Stimulated activated CD8-positive, alpha-beta memory T cell treated with anti-CD3 and anti-CD28 coated beads, Interleukin-15, amount 100 ng/mL, for 1 hour (primary cell): ENCODE results near the gene OAF.

Experiments
- DNase-seq: peaks from one replicate; pipeline ENCODE4 v3.0.0-alpha.2; 2020; ENCODE audit warnings: low read depth

OAF gene

GRCh38 chr11:120203626-120204025, 7.2 kb upstream of the OAF start:
- no peak for DNase-seq

DNA sequence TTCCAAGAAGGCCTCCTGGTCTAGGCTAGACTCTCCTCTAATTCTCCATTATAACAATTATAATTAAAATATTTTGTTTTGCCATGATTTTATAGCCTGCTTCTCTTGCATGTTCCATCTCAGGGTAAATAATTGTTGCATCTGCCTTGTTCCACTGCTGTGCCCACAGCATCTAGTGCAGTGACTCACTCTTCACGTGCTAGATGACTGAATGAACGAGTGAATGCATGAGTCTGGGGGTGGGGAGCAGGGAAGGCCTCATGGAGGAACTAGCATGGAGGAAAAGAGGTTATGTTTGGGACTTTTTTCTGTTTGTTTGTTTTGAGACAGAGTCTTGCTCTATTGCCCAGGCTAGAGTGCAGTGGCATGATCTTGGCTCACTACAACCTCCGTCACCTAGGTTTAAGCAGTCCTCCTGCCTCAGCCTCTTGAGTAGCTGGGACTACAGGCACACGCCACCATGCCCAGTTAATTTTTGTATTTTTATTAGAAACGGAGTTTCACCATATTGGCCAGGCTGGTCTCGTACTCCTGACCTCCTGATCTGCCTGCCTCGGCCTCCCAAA, 5.2 kb upstream of the OAF start:
- no peak for DNase-seq

DNA sequence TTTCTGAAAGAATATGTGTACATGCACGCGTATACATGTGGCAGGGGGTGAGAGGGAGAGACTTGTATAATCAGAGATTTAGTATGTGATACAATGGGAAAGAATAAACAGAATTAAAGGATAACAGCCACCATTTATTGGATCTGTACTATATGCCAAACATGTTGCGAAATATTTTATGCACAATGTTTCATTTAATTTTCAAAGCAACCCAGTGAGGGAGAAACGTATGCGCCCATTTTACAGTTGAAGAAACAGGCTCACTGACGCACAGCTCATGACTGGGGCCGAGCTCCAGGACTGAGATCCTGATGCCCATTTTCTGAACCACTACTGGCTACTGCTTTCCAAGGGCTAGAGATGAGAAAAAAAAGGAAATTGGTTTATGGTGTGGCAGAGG, 3.3 kb upstream of the OAF start:
- DNase-seq, result no peak

DNA sequence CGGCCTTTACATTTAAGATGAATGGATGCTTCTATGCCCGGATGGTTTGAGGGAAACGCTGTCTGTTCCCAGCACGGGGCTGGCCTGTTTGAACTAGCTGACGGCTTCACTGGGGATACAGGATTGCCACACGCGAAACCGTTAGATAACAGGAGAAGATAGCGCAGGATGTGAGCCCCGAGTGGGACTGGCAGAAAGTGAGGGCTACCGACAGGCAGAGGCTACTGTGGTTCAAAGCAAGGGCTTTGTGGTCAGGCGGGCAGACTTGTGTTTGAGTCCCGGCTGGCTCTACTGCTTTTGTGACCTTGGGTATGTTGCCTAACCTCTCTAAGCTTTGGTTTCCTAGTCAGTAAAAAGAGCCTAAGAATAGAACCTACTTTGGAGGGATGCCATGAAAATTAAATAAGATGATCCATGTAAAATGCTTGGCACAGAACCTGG, 2.8 kb upstream of the OAF start:
- DNase-seq, result no peak

- no peak for DNase-seq
Measured at GRCh38 chr11:120208777-120209176, 2.1 kb upstream of the OAF start.

DNA sequence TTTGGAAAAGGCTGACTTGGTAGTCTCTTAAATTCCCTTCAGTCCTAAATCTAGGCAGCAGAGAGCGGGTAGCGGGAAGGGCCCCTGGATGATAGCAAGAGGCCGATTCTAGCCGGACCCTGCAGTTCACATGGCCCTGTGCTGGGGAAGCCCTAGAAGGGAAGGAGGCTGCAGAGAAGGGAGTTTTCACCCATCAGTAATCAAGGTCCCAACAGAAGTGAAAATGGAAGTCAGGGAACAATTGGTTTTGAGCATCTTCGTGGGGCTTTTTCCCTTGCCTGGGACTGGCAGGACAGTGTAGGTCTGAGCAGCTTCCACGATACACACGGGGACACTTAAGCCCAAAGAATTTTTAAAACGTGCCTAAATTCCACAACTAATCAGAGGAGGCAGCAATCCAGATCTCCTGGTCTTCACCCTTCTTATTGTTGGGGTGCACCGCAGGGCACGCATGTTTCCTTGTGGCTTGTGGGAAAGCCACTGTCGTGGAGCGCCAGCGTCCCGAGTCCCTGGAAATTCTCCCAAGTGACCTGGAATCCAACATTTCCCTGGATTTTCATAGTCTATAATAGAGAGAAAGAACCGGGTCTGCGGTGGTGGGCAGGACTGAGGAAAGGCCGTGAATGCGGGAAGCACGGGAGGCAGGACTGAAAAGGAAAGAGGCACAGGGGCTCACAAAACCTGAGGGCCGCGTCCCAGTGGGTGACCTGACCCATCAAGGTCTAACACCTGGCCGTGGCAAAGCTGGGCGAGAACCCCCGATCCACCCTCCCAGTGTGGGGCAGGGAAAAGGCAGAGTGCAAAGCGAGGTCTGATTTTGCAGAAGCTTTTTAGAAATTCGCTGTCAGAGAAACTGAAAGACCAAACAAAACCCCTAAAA, 846 bp upstream of the OAF start:
- DNase-seq, result no peak

DNA sequence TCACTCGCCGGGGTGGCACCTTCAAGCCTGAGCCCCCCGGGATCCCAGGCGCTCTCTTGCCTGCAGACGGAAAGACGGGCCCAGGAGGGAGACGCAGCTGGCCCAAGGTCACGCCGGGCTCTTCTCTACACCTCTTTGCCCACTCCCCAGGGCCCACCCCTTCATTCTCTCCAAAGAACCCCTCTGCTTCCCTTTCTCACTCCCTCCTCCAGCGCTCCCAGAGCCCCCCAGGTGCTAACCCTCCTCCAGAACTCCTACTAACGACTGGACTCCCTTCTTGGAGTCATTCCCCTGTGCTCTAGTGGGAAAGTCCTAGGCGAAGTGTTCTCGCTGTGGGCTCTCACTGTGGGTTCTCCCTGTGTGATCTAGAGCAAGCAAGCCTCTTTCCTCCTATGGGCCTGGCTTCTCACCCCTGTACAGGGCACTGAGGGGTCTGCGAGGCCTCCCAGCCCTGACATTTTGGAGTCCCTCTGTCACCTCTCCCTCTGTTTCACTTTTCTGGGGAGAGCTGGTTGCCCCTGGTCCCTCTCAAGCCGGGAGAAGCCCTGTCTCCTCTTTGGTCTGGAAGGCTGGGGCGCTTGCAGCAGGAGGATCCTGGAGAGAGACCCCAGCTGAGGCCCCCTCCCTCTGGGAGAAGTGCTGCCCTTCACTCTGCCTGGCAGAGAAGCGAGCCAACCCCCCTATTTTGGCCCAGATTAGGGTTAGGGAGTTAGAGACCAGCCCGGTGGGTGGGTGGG, 858 bp downstream of the OAF start:
- no peak for DNase-seq

DNA sequence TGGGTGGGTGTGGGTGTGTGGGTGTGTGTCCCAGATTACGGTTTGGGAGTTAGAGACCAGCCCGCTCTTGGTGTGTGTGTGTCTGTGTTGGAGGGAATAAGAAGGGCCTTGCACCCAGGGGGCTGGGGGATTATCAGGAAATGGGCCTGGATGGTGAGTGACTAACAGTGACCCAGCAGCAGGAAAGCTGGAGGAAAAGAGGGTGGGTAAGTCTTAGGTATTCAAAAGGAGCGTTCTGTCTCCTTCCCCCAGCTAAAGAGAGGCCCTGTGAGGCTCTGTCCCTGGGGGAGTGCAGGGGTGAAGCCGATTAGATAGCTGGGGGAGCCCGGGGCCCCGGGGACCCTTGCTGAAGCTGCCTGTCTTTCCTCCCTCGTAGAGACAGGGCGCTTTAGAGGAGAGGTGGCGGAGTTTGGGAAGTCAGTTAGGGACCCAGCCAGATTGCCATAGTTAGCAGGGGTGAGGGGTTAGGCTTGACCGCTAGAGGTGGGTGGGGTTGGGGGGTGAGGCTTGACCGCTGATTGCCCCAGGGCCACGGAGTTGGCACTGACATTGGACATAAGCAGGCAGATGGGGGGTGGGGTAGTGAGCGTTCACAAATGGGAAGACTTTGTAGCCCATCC, 1.5 kb downstream of the OAF start:
- no peak for DNase-seq

DNA sequence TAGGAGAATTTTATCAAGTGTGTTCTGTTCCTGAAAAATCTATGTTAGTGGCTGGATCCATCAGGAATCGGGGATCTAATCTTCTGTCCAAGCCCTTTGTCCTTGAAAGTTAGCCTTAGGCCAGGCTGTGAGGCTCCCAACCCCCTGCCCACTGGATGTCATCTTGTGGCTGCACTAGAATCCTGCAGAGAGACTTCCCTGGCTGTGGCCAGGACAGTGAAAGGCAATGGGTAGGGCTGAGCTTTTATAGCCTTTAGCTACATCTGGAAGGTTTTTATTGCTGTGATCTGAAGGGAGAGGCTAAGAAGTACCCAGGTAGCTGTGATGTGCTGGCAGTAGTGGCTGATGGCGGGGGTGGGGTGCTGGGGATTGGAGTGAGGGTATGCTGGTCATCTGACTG, 2.1 kb downstream of the OAF start:
- no peak for DNase-seq

GRCh38 chr11:120214581-120214980, 3.7 kb downstream of the OAF start:
- DNase-seq, result no peak

DNA sequence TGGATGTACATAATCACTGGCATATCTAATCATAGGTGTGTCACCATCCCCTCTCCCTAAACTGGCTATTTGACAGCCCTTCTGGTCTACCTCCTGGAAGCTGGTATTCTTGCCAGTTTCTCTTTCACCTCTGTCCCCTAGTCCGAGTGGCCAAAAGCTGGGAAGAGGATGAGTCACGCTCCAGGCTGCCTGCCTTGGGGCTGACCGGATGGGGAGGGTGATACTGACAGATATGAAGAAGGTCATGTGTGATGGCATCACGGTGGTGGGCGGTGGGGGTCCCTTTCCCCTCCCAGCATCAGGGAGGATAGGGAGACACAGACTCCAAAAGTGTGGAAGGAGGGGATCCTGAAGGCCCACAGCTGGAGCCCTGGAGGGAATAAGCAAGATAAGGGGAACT, 4.8 kb downstream of the OAF start:
- no peak for DNase-seq

- DNase-seq, result no peak
Measured at GRCh38 chr11:120216426-120217102, 5.7 kb downstream of the OAF start.

DNA sequence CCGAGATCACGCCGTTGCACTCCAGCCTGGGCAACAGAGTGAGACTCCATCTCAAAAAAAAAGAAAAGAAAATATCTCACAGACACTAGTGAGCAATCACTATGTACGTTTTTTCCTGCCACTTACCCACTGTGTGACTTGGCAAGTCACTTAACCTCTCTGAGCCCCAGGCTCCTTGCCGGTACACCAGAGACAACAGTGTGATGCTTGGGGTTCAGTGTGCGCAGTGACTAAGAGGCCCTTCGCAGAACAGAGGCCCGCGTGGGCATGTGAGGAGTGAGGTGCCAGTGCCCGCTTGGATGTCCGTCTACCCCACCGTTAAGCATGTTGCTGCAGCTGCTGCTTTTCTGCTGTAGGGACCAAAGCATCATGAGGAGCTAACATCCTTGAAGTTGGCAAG, 6.7 kb downstream of the OAF start:
- no peak for DNase-seq

GRCh38 chr11:120217941-120218694, 7.3 kb downstream of the OAF start:
- DNase-seq, result no peak

DNA sequence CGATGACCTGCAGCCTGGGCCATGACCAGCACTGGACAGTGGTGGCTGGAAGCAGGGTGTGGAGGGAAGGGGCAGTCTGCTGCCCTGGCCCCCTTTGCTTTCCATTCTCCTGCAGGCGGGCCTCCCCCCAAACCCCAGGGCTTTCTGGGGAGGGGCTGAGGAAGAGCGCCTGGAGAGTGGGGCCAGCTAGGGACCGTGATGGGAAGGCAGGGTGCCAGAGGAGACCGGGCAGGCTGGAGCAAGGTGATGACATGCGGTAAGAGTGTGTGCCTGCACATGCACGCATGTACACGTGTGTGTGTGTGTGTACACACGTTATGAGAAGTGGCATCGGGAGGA, 7.8 kb downstream of the OAF start:
- DNase-seq, result no peak

- DNase-seq, result no peak
Measured at GRCh38 chr11:120219232-120219937, 8.6 kb downstream of the OAF start.

GRCh38 chr11:120219938-120220746, 9.3 kb downstream of the OAF start:
- no peak for DNase-seq

DNA sequence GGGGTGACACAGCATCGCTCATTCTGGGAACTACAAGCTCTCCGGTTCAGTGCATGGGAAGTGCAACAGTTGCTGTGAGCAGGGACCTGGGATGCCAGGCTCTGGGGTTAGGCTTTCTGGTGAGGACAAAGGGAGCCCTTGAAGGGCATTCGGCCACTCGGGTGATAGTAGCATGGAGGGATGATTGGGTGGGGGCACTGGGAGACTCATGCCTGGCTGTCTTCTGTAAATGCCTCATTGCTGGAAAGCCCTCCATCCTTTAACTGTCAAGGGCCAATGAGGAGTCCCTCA, 9.9 kb downstream of the OAF start:
- no peak for DNase-seq

DNA sequence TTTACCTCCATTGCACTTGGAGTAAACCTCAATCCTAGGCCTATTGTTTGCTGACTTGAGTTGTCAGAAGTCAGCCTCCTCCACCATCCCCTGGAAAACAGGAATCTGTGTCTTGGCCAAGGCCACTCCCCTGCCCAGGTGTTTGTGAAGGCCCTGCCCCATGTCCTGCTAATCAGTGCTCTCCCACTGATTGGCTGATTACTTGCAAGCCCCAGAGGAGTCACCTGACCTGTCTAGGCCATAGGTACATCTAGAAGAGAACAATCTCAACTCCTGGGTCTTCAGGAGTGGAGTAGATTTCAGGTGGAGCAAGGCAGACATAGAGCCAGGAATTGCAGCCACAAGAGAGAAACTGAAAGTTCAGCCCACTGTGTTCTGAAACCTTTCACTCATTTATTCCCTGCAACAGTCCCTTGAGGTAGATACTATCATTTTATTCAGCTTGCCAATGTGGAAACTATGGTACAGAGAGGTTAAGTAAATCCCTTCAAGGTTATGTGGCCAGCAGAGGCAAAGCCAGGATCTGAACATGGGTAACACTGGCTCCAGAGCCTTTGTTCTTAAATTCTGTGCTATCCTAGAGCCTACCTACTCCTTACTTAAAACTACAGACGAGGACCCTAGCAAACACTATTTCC, 10.4 kb downstream of the OAF start:
- no peak for DNase-seq

- no peak for DNase-seq
Measured at GRCh38 chr11:120222916-120223315, 12.1 kb downstream of the OAF start.
